Astrocyte (in vitro differentiated cells and primary cell): ENCODE data around the gene TMEM178B.

ENCODE experiments used
- EZH2 ChIP-seq: IDR thresholded peaks from 2 replicates; pipeline ENCODE4 v1.6.1; 2012; ENCODE audit warnings: mild to moderate bottlenecking, low read length, inconsistent platforms; ENCODE audit not compliant: insufficient read depth
- TF ChIP-seq, protein P1 (sequence below): IDR thresholded peaks from 2 replicates; pipeline ENCODE4 v1.5.1; 2011; ENCODE audit warnings: low read depth, mild to moderate bottlenecking, inconsistent platforms, low read length, moderate library complexity; ENCODE audit not compliant: insufficient read depth

- TF ChIP-seq, protein P1, sequence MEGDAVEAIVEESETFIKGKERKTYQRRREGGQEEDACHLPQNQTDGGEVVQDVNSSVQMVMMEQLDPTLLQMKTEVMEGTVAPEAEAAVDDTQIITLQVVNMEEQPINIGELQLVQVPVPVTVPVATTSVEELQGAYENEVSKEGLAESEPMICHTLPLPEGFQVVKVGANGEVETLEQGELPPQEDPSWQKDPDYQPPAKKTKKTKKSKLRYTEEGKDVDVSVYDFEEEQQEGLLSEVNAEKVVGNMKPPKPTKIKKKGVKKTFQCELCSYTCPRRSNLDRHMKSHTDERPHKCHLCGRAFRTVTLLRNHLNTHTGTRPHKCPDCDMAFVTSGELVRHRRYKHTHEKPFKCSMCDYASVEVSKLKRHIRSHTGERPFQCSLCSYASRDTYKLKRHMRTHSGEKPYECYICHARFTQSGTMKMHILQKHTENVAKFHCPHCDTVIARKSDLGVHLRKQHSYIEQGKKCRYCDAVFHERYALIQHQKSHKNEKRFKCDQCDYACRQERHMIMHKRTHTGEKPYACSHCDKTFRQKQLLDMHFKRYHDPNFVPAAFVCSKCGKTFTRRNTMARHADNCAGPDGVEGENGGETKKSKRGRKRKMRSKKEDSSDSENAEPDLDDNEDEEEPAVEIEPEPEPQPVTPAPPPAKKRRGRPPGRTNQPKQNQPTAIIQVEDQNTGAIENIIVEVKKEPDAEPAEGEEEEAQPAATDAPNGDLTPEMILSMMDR: no peak
- TF ChIP-seq EZH2: no peak
Observed at GRCh38 chr7:141118767-141119166, 44.9 kb downstream of the TMEM178B start.
